Fibroblast of lung (primary cell): ENCODE results near the gene RETREG2.

Source experiments
- EZH2 ChIP-seq: IDR thresholded peaks from 2 replicates; pipeline ENCODE4 v1.5.1; 2012; ENCODE audit warnings: low read length, control low read depth, mild to moderate bottlenecking; ENCODE audit errors: missing control alignments
- TF ChIP-seq, protein P1 (sequence below), 2 donors: IDR thresholded peaks in 1 of 2; conservative IDR thresholded peaks in 1 of 2; 1 replicate in 1 of 2; 2 replicates in 1 of 2; pipeline ENCODE4 v1.5.1; 2011 to 2012; ENCODE audit warnings: low read length in 2 of 2, control low read depth in 1 of 2, inconsistent platforms in 1 of 2, low read depth in 1 of 2, mild to moderate bottlenecking in 1 of 2

DNA sequence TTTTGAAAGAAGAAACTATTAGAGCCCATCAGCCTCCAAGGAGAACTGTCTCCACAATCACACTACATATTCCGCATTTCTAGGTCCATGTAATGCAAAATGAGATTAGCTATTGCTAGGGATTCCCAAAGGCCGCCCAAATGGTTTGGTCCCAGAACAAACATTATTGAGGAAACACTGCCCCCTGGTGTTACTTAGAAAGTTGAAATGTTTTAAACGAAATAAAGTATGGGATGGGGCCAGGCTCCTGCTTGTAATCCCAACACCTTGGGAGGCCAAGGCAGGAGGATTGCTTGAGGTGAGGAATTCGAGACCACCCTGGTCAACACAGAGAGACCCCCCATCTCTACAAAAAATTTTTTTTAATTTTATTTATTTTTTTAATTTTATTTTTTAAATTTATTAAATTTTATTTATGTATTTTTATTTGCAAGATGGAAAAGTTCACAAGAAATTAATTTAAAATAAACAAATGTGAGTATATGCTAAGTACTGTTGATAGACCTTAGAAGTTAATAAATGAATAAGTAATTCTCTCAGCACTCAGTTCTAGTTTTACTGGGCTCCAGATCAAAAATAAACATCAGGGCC is 22.9 kb upstream of the RETREG2 start:
- TF ChIP-seq, protein P1, sequence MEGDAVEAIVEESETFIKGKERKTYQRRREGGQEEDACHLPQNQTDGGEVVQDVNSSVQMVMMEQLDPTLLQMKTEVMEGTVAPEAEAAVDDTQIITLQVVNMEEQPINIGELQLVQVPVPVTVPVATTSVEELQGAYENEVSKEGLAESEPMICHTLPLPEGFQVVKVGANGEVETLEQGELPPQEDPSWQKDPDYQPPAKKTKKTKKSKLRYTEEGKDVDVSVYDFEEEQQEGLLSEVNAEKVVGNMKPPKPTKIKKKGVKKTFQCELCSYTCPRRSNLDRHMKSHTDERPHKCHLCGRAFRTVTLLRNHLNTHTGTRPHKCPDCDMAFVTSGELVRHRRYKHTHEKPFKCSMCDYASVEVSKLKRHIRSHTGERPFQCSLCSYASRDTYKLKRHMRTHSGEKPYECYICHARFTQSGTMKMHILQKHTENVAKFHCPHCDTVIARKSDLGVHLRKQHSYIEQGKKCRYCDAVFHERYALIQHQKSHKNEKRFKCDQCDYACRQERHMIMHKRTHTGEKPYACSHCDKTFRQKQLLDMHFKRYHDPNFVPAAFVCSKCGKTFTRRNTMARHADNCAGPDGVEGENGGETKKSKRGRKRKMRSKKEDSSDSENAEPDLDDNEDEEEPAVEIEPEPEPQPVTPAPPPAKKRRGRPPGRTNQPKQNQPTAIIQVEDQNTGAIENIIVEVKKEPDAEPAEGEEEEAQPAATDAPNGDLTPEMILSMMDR (conservative IDR thresholded peaks at IDR 0.05 in 1 of 2, IDR thresholded peaks at IDR 0.05 in 1 of 2; ENCODE audit: low read depth in 1 of 2, low read length in 2 of 2) = peak; percentile 40 to 47
- no peak for TF ChIP-seq EZH2
